OCI-LY1 (cell line): ENCODE results near the gene PKIB.

ENCODE experiments used
- EZH2 ChIP-seq: fragments of 200-600 bp; sonication (generic), shearing (Covaris generic); IDR thresholded peaks from 2 replicates; pipeline ENCODE4 v1.8.0; 2017; ENCODE audit warnings: borderline replicate concordance, mixed run types, mild to moderate bottlenecking, antibody characterized with exemption, low read length, moderate library complexity, mixed read lengths
- TF ChIP-seq, protein P1 (sequence below): fragments of 200-600 bp; sonication (generic), shearing (Covaris generic); IDR thresholded peaks from 2 replicates; pipeline ENCODE4 v1.5.1; 2017; ENCODE audit warnings: mild to moderate bottlenecking, antibody characterized with exemption, low read length, moderate library complexity, mixed read lengths

DNA sequence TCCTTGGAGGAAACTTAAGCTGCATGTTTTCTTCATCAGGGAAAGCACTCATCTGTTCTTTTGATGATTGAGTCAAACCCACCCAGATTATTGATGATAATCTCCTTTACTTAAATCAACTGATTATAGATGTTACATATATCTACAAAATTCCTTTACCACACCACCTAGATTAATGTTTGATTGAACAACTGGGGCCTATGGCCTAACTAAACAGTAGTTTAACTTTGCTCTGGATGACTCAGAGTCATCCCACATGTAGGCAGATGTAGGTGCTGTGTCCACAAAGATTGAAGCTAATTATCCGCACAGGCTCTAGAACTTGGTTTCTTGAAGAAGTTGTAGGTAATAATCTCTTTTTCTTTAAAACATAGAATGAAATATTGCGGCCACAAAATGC lies 42.2 kb downstream of the PKIB start:
- TF ChIP-seq, protein P1, sequence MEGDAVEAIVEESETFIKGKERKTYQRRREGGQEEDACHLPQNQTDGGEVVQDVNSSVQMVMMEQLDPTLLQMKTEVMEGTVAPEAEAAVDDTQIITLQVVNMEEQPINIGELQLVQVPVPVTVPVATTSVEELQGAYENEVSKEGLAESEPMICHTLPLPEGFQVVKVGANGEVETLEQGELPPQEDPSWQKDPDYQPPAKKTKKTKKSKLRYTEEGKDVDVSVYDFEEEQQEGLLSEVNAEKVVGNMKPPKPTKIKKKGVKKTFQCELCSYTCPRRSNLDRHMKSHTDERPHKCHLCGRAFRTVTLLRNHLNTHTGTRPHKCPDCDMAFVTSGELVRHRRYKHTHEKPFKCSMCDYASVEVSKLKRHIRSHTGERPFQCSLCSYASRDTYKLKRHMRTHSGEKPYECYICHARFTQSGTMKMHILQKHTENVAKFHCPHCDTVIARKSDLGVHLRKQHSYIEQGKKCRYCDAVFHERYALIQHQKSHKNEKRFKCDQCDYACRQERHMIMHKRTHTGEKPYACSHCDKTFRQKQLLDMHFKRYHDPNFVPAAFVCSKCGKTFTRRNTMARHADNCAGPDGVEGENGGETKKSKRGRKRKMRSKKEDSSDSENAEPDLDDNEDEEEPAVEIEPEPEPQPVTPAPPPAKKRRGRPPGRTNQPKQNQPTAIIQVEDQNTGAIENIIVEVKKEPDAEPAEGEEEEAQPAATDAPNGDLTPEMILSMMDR, result no peak
- no peak for TF ChIP-seq EZH2
